A673 (cell line): Measurements from ENCODE around the gene SLC1A1. TPM values are rescaled to one million over a fixed set of nuclear protein-coding genes. Genes with fewer than 3 reads are reported as not detected.
"Not testable (repeated sequence)": the region's sequence is repeated elsewhere in the genome, so short reads cannot be mapped to it uniquely, and the experiment has no call there.

Source experiments
- BruUV-seq: library from RNA; stranded (reverse); fragments of 400-500 nt; replicated peaks from 2 replicates; lab custom pipeline; 2021; lab: Mats Ljungman, UMichigan
- CTCF ChIA-PET: fragments of 300-600 bp; sonication (Branson Sonifier 250); formaldehyde crosslinking; loops from one replicate; lab custom pipeline; 2022; ENCODE audit warnings: antibody characterized with exemption; lab: Charles Lee
- POLR2A ChIA-PET: fragments of 300-600 bp; sonication (Branson Sonifier 250); formaldehyde crosslinking; loops from one replicate; lab custom pipeline; 2022; ENCODE audit warnings: antibody characterized with exemption; ENCODE audit not compliant: low non-redundant PET; lab: Charles Lee
- DNase-seq: peaks from one replicate; pipeline ENCODE4 v3.0.0-alpha.2; 2015; ENCODE audit warnings: low spot score
- H3K27ac ChIP-seq: fragments of 200-600 bp; sonication (generic); 2 replicates; pipeline ENCODE4 v1.5.1; 2016; ENCODE audit warnings: mixed run types, low read depth, mild to moderate bottlenecking, mixed read lengths, antibody characterized with exemption, low read length; ENCODE audit not compliant: poor library complexity, severe bottlenecking
- H3K27me3 ChIP-seq: fragments of 200-600 bp; sonication (generic); replicated peaks from 2 replicates; pipeline ENCODE4 v1.6.1; 2017; ENCODE audit warnings: mixed run types, low read depth, mild to moderate bottlenecking, mixed read lengths, antibody characterized with exemption, low read length; ENCODE audit not compliant: insufficient read depth, poor library complexity
- H3K36me3 ChIP-seq: fragments of 200-600 bp; sonication (generic); 2 replicates; pipeline ENCODE4 v1.6.1; 2016; ENCODE audit warnings: mixed run types, mild to moderate bottlenecking, mixed read lengths, antibody characterized with exemption, low read length; ENCODE audit not compliant: insufficient read depth, poor library complexity, severe bottlenecking
- H3K4me1 ChIP-seq: fragments of 200-600 bp; sonication (generic); 2 replicates; pipeline ENCODE4 v1.6.1; 2017; ENCODE audit warnings: mixed run types, mild to moderate bottlenecking, mixed read lengths, antibody characterized with exemption, low read length; ENCODE audit not compliant: insufficient read depth, poor library complexity, severe bottlenecking
- H3K4me3 ChIP-seq: fragments of 200-600 bp; sonication (generic); 2 replicates; pipeline ENCODE4 v1.5.1; 2016; ENCODE audit warnings: low read depth, mixed run types, mild to moderate bottlenecking, mixed read lengths, low read length; ENCODE audit not compliant: poor library complexity, severe bottlenecking
- H3K9me3 ChIP-seq: fragments of 200-600 bp; sonication (generic); 2 replicates; pipeline ENCODE4 v1.6.1; 2016; ENCODE audit warnings: mixed run types, low read depth, mild to moderate bottlenecking, mixed read lengths, antibody characterized with exemption, low read length; ENCODE audit not compliant: poor library complexity, severe bottlenecking
- EZH2 ChIP-seq: fragments of 200-600 bp; sonication (generic); IDR thresholded peaks from 2 replicates; pipeline ENCODE4 v1.6.1; 2017; ENCODE audit warnings: borderline replicate concordance, low read depth, mild to moderate bottlenecking, mixed read lengths, antibody characterized with exemption, low read length; ENCODE audit not compliant: poor library complexity, severe bottlenecking
- intact Hi-C: fragments of 100-400 bp; cut with micrococcal nuclease; formaldehyde crosslinking; loops from one replicate; pipeline ENCODE4 v1.10.0; 2022; ENCODE audit not compliant: unreplicated experiment
- total RNA-seq: library from RNA; stranded (reverse); gene quantifications from 2 replicates; pipeline ENCODE4 v1.2.3, GENCODE V29; 2021
- TF ChIP-seq, protein P1 (sequence below): fragments of 300-800, 200-600 bp; sonication (generic); conservative IDR thresholded peaks from 2 replicates; pipeline ENCODE4 v1.5.1; 2017; ENCODE audit warnings: low read depth, mild to moderate bottlenecking, antibody characterized with exemption, low read length, moderate library complexity, mixed read lengths

Gene SLC1A1
- total RNA-seq, 1 experiment from 2014 or later = 8.7 TPM

DNA sequence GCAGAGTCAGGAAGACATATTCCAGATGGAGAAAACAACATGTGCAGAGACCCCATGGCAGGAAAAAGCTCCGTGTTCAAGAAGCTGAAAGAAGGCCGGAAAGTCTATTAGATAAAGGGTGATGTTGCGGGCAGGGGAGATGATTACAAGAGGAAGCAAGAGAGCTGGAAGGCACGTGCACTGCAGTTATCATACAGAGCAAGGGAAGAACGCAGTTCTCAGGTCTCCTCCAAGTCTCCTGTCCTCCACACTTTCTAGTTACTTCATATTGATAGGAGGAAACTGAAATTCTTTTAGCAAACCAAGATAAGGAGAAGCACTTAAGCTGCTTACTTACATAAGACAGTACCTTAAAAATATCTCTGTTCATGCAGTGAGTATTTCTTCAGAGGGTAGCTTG lies 113.6 kb downstream of the SLC1A1 start:
- no peaks in the 10 kb centered on the region for H3K9me3 ChIP-seq
- peak overlapping the region; percentile 1 for H3K27ac ChIP-seq
- POLR2A ChIA-PET = no interaction called here
- H3K4me1 ChIP-seq = no peaks in the 10 kb centered on the region
- no peak overlapping the region for H3K4me3 ChIP-seq
- no TSS peak for BruUV-seq
- intact Hi-C loops = loop anchor here (10.0 kb wide), 1 partner anchor 141 kb away; the partner anchor contains the start of gene AK3
- H3K27me3 ChIP-seq = no peaks in the 10 kb centered on the region
- CTCF ChIA-PET = no interaction called here
- no peak for TF ChIP-seq EZH2
- TF ChIP-seq, protein P1, sequence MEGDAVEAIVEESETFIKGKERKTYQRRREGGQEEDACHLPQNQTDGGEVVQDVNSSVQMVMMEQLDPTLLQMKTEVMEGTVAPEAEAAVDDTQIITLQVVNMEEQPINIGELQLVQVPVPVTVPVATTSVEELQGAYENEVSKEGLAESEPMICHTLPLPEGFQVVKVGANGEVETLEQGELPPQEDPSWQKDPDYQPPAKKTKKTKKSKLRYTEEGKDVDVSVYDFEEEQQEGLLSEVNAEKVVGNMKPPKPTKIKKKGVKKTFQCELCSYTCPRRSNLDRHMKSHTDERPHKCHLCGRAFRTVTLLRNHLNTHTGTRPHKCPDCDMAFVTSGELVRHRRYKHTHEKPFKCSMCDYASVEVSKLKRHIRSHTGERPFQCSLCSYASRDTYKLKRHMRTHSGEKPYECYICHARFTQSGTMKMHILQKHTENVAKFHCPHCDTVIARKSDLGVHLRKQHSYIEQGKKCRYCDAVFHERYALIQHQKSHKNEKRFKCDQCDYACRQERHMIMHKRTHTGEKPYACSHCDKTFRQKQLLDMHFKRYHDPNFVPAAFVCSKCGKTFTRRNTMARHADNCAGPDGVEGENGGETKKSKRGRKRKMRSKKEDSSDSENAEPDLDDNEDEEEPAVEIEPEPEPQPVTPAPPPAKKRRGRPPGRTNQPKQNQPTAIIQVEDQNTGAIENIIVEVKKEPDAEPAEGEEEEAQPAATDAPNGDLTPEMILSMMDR = no peak
- no peak for DNase-seq
- peaks cover 41% of the 10 kb centered on the region for H3K36me3 ChIP-seq

DNA sequence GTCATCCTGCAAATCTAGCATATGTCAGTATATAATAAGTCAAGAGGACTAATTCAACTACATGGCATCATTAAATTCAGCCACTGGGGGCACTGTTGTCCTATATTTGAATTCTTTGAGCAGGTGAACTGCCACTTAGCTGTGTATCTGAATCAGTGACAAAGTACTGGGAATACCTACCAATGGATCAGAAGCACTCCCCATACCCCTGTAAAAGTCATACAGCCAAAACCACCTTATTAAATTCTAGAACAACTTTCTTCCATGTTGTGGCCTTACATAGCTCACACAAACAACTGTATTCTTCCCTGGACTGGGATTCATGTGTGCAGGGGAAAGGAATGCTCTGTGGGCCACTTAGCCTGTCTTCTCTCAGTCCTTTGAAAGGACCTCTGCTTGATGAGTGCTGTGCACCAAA lies 114.4 kb downstream of the SLC1A1 start:
- intact Hi-C loops = loop anchor here (10.0 kb wide), 1 partner anchor 140 kb away; the partner anchor contains the start of gene AK3
- CTCF ChIA-PET = interaction anchor here (0.7 to 1.2 kb wide), 4 partner anchors 35 to 145 kb away, joined by 3 to 11 read pairs (median 4); no protein-coding TSS in a partner anchor
- peak; percentile 88 for DNase-seq

DNA sequence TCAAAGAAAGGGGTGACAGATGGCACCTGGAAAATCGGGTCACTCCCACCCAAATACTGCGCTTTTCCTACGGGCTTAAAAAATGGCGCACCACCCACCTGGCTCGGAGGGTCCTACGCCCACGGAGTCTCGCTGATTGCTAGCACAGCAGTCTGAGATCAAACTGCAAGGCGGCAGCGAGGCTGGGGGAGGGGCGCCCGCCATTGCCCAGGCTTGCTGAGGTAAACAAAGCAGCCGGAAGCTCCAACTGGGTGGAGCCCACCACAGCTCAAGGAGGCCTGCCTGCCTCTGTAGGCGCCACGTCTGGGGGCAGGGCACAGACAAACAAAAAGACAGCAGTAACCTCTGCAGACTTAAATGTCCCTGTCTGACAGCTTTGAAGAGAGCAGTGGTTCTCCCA lies 115.8 kb downstream of the SLC1A1 start:
- POLR2A ChIA-PET = not testable (repeated sequence)

More for the DNA sequence above, 114.4 kb downstream of the SLC1A1 start:
- H3K36me3 ChIP-seq = peaks cover 36% of the 10 kb centered on the region
- POLR2A ChIA-PET = no interaction called here
- no peak overlapping the region for H3K4me3 ChIP-seq
- no peaks in the 10 kb centered on the region for H3K9me3 ChIP-seq
- BruUV-seq = no TSS peak
- no peaks in the 10 kb centered on the region for H3K27me3 ChIP-seq
- TF ChIP-seq EZH2 = no peak
- TF ChIP-seq, protein P1 = peak; percentile 83
- peak overlapping the region; percentile 67 for H3K27ac ChIP-seq
- no peaks in the 10 kb centered on the region for H3K4me1 ChIP-seq

DNA sequence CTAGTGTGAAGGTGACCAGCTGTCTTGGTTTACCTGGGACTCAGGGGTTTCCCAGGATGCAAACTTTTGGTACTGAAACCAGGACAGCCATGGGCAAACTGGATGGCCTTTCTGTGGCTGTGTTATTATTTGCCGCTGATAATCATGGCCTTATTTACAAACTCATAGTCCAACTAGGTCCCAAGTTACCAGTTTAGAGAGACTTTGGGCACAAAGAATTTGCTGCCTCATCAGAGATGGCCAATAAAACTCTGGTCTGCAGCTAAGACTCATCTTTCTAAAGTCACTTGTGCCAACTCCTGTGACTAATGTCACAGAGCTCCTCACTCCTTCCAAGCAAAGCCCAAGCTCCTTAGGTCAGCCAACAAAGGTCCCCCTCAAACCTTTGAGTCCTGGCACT lies 124.4 kb downstream of the SLC1A1 start:
- TF ChIP-seq EZH2 = no peak
- TF ChIP-seq, protein P1 = no peak
- no peaks in the 10 kb centered on the region for H3K9me3 ChIP-seq
- H3K4me3 ChIP-seq = no peak overlapping the region
- peaks cover 12% of the 10 kb centered on the region for H3K4me1 ChIP-seq
- BruUV-seq = no TSS peak
- H3K27me3 ChIP-seq = no peaks in the 10 kb centered on the region
- POLR2A ChIA-PET = no interaction called here
- CTCF ChIA-PET = no interaction called here
- H3K36me3 ChIP-seq = peaks cover 19% of the 10 kb centered on the region
- intact Hi-C loops = no loop called here
- H3K27ac ChIP-seq = no peak overlapping the region
- DNase-seq = no peak

More for the DNA sequence above, 115.8 kb downstream of the SLC1A1 start:
- intact Hi-C loops = loop anchor here (10.0 kb wide), 1 partner anchor 139 kb away; the partner anchor contains the start of gene AK3
- H3K4me3 ChIP-seq, H3K27ac ChIP-seq, H3K9me3 ChIP-seq, DNase-seq, H3K27me3 ChIP-seq, H3K4me1 ChIP-seq, BruUV-seq, CTCF ChIA-PET: not testable (repeated sequence)
- peaks cover 29% of the 10 kb centered on the region for H3K36me3 ChIP-seq
